Esophagus muscularis mucosa (tissue), 3 donors: ENCODE data around the gene DMRTC2.

ENCODE experiments used
- CTCF ChIP-seq, 3 experiments: fragments of 200-600 bp in 2 of 3; fragments of 450-650 bp in 1 of 3; sonication (generic) in 2 of 3; IDR thresholded peaks; one replicate each; pipeline ENCODE4 v1.5.1; 2017 to 2019; ENCODE audit warnings: antibody characterized with exemption in 3 of 3, mild to moderate bottlenecking in 2 of 3, moderate library complexity in 1 of 3
- POLR2AphosphoS5 ChIP-seq, 2 donors: sonication (generic); formaldehyde crosslinking; IDR thresholded peaks; one replicate each; pipeline ENCODE4 v1.6.1; 2017; ENCODE audit warnings: antibody characterized with exemption in 2 of 2

- no peak for TF ChIP-seq CTCF (IDR thresholded peaks at IDR 0.05)
- no peak for TF ChIP-seq POLR2AphosphoS5 (IDR thresholded peaks at IDR 0.05)
Observed at GRCh38 chr19:41868989-41869300, 24.1 kb downstream of the DMRTC2 start.
